ENCODE results near the gene MGAT2.
A peak's percentile ranks its signal among the peaks of the same experiment; 100 is the strongest.

DNA sequence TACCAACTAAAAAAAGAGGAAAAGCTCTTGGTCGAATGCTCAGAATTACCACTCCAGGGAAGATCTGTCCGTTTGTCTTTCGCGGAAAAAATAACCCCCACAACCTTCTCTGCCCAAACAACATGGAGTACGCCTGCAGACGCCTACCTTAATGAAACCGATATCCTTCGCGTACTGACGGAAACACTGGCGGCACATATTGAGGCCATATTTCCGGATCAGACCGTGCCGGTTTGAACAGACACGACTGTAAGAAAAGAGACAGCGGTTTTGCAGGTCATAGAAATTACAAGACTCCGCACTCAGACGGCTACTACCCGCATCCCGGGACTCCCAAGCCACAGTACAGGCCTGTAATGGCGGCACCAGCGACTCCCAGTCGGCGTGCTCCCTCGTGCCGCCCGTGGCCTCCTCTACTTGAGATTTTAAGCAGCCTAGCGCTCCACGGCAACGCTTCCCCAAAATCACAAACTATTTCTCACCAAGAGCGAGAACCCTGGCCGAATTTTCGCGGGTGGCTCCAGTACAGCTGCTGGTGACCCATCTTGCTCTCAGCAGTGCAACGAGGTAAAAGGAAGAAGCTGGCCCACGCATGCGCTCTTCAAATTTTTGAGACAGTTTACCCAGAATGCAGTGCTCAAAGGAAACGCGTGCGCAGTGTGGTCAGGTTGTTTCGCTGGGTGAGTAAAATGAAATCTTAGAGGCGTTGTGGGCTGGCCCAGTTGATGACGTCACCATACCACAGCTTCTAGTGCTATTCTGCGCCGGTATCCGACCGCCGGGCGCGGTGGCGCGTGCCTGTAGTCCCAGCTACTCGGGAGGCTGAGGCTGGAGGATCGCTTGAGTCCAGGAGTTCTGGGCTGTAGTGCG lies 34.6 kb upstream of the MGAT2 start, which contains the start of gene RPS29:
- no peak for TF ChIP-seq CTCF (IDR thresholded peaks at IDR 0.05; ENCODE audit: extremely low read depth in 1 of 2, insufficient read depth in 1 of 2, low read depth in 1 of 2, low read length in 2 of 2)
- peak; percentile 95 for TF ChIP-seq POLR2A (IDR thresholded peaks at IDR 0.05; ENCODE audit: low read depth, low read length)
